Liver (tissue), 2 donors: ENCODE measurements around the gene DNAH7.

ENCODE experiments used
- TF ChIP-seq, protein P1 (sequence below): IDR thresholded peaks from 2 replicates; pipeline ENCODE4 v1.6.1; 2016; ENCODE audit warnings: antibody characterized with exemption
- TF ChIP-seq, protein P2 (sequence below): fragments of 150-350 bp; IDR thresholded peaks from 2 replicates; pipeline ENCODE4 v1.5.1; 2017; ENCODE audit warnings: improper control_type of control experiment, low read depth, low read length; ENCODE audit not compliant: missing input control
- donor health status: healthy.

DNA sequence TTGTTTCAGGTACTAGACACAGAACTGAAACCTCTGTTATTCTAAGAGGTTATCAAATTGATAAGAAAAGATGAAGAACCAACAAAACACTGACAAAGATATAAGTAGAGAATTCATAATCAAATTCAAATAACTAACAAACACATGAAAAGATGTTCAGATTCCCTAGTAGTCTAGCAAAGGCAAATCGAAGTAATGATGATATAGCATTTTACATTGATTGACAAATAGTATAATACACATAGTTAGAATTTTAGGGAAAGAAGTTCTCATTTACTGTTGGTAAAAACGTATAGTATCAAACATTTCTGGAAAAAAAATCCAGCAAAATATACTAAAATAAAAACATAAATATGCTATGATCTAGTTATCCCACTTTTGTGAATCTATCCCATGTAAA lies 50.6 kb downstream of the DNAH7 start:
- TF ChIP-seq, protein P1, sequence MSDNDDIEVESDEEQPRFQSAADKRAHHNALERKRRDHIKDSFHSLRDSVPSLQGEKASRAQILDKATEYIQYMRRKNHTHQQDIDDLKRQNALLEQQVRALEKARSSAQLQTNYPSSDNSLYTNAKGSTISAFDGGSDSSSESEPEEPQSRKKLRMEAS, result no peak
- TF ChIP-seq, protein P2, sequence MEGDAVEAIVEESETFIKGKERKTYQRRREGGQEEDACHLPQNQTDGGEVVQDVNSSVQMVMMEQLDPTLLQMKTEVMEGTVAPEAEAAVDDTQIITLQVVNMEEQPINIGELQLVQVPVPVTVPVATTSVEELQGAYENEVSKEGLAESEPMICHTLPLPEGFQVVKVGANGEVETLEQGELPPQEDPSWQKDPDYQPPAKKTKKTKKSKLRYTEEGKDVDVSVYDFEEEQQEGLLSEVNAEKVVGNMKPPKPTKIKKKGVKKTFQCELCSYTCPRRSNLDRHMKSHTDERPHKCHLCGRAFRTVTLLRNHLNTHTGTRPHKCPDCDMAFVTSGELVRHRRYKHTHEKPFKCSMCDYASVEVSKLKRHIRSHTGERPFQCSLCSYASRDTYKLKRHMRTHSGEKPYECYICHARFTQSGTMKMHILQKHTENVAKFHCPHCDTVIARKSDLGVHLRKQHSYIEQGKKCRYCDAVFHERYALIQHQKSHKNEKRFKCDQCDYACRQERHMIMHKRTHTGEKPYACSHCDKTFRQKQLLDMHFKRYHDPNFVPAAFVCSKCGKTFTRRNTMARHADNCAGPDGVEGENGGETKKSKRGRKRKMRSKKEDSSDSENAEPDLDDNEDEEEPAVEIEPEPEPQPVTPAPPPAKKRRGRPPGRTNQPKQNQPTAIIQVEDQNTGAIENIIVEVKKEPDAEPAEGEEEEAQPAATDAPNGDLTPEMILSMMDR, result no peak
